CD14-positive monocyte (primary cell): Measurements from ENCODE around the gene SYDE2. TPM values are rescaled to one million over a fixed set of nuclear protein-coding genes. Genes with fewer than 3 reads are reported as not detected.
A peak's percentile ranks its signal among the peaks of the same experiment; 100 is the strongest.

Experiments used
- DNase-seq, 3 donors: peaks; one replicate each; pipeline ENCODE4 v3.0.0-alpha.2; 2011 to 2022
- H2AFZ ChIP-seq: 2 replicates; pipeline ENCODE4 v1.6.0; 2012; ENCODE audit warnings: mild to moderate bottlenecking, low read depth, low read length, inconsistent platforms; ENCODE audit not compliant: insufficient read depth, poor library complexity, severe bottlenecking
- H3K27ac ChIP-seq, 2 donors: 1 replicate in 1 of 2; 2 replicates in 1 of 2; pipeline ENCODE4 v1.5.1; 2012 to 2013; ENCODE audit warnings: low read length in 2 of 2, control low read depth in 1 of 2, inconsistent platforms in 1 of 2, low read depth in 1 of 2, mild to moderate bottlenecking in 1 of 2
- H3K27me3 ChIP-seq, 2 donors: one replicate each; pipeline versions ENCODE4 v1.6.0 to v1.6.1; 2011 to 2013; ENCODE audit warnings: low read length in 2 of 2; ENCODE audit not compliant: control insufficient read depth in 2 of 2, insufficient read depth in 2 of 2
- H3K36me3 ChIP-seq, 2 donors: replicated peaks in 1 of 2; 1 replicate in 1 of 2; 2 replicates in 1 of 2; pipeline versions ENCODE4 v1.5.1 to v1.6.1; 2012 to 2013; ENCODE audit warnings: low read length in 2 of 2, control low read depth in 1 of 2, inconsistent platforms in 1 of 2, mild to moderate bottlenecking in 1 of 2; ENCODE audit not compliant: insufficient read depth in 2 of 2, control insufficient read depth in 1 of 2
- H3K4me1 ChIP-seq, 2 donors: 1 replicate in 1 of 2; 2 replicates in 1 of 2; pipeline versions ENCODE4 v1.5.1 to v1.6.1; 2012 to 2013; ENCODE audit warnings: low read length in 2 of 2, control low read depth in 1 of 2, inconsistent platforms in 1 of 2, mild to moderate bottlenecking in 1 of 2, moderate library complexity in 1 of 2; ENCODE audit not compliant: insufficient read depth in 2 of 2, control insufficient read depth in 1 of 2
- H3K4me2 ChIP-seq: replicated peaks from 2 replicates; pipeline ENCODE3; 2012; ENCODE audit warnings: low read length, moderate library complexity, mild to moderate bottlenecking; ENCODE audit not compliant: poor library complexity, severe bottlenecking; ENCODE audit errors: extremely low read depth
- H3K4me3 ChIP-seq, 3 experiments: fragments of 200-600 bp in 1 of 3; sonication (generic) in 1 of 3; replicated peaks in 1 of 3; 1 replicate in 2 of 3; 2 replicates in 1 of 3; pipeline ENCODE4 v1.5.1; 2011 to 2013; ENCODE audit warnings: low read length in 3 of 3, mild to moderate bottlenecking in 3 of 3, control low read depth in 2 of 3, low read depth in 2 of 3, inconsistent platforms in 1 of 3, moderate library complexity in 1 of 3
- H3K79me2 ChIP-seq: 2 replicates; pipeline ENCODE4 v1.6.0; 2012; ENCODE audit warnings: mild to moderate bottlenecking, control low read depth, inconsistent platforms, low read length, moderate library complexity; ENCODE audit not compliant: insufficient read depth
- H3K9ac ChIP-seq: 2 replicates; pipeline ENCODE4 v1.6.0; 2017; ENCODE audit warnings: low read length, mild to moderate bottlenecking; ENCODE audit not compliant: insufficient read depth, poor library complexity, severe bottlenecking
- H3K9me3 ChIP-seq, 2 donors: replicated peaks in 1 of 2; 1 replicate in 1 of 2; 2 replicates in 1 of 2; pipeline versions ENCODE4 v1.5.1 to v1.6.1; 2012 to 2013; ENCODE audit warnings: low read length in 2 of 2, control low read depth in 1 of 2; ENCODE audit not compliant: control insufficient read depth in 1 of 2, insufficient read depth in 1 of 2
- H4K20me1 ChIP-seq: 2 replicates; pipeline ENCODE4 v1.6.0; 2012; ENCODE audit warnings: mild to moderate bottlenecking, low read length, control low read depth, moderate library complexity; ENCODE audit not compliant: insufficient read depth
- H3K27ac Mint-ChIP-seq, 7 donors: one replicate each; pipeline ENCODE4 v1.8.0; 2020; ENCODE audit warnings: mild to moderate bottlenecking in 7 of 7, mixed read lengths in 7 of 7, moderate library complexity in 6 of 7, inconsistent platforms in 2 of 7
- H3K27me3 Mint-ChIP-seq, 3 donors: one replicate each; pipeline ENCODE4 v1.8.0; 2021 to 2022; ENCODE audit warnings: low read depth in 3 of 3, mild to moderate bottlenecking in 3 of 3, mixed read lengths in 3 of 3, moderate library complexity in 3 of 3, inconsistent platforms in 1 of 3
- H3K36me3 Mint-ChIP-seq, 2 donors: one replicate each; pipeline ENCODE4 v1.8.0; 2020; ENCODE audit warnings: mixed read lengths in 2 of 2, inconsistent platforms in 1 of 2, mild to moderate bottlenecking in 1 of 2
- H3K4me1 Mint-ChIP-seq: one replicate; pipeline ENCODE4 v1.8.0; 2020; ENCODE audit warnings: mild to moderate bottlenecking, mixed read lengths
- H3K4me3 Mint-ChIP-seq, 2 donors: one replicate each; pipeline ENCODE4 v1.8.0; 2020; ENCODE audit warnings: mild to moderate bottlenecking in 2 of 2, mixed read lengths in 2 of 2, moderate library complexity in 1 of 2
- H3K9me3 Mint-ChIP-seq, 7 donors: one replicate each; pipeline ENCODE4 v1.8.0; 2020 to 2022; ENCODE audit warnings: mixed read lengths in 7 of 7, mild to moderate bottlenecking in 6 of 7, moderate library complexity in 6 of 7, inconsistent platforms in 2 of 7
- WGBS: methylation state at CpG from one replicate; pipeline ENCODE4 v1.1.5; 2013; ENCODE audit warnings: missing lambda C conversion rate; ENCODE audit not compliant: insufficient coverage; 5-methylcytosine and 5-hydroxymethylcytosine counted together
- intact Hi-C, 2 donors: fragments of 100-400 bp; cut with micrococcal nuclease; formaldehyde crosslinking; loops; one replicate each; pipeline versions ENCODE4 v1.15.0 to v1.15.1; 2023
- polyA plus RNA-seq, 3 donors: library from polyadenylated mRNA; depleted of rRNA in 1 of 3; unstranded in 2 of 3; stranded (reverse) in 1 of 3; fragments of 300-500 nt in 2 of 3; fragments of >200 nt in 1 of 3; fragmentation: Illumina TruSeq in 2 of 3; gene quantifications; 1 replicate in 2 of 3; 2 replicates in 1 of 3; pipeline ENCODE4 v1.2.3, GENCODE V29; 2012 to 2021
- TF ChIP-seq, protein P1 (sequence below): fragments of 200-600 bp; IDR thresholded peaks from one replicate; pipeline ENCODE4 v1.8.0; 2022; ENCODE audit warnings: antibody characterized with exemption, mild to moderate bottlenecking

Gene SYDE2
- polyA plus RNA-seq, 3 donors, result not detected

DNA sequence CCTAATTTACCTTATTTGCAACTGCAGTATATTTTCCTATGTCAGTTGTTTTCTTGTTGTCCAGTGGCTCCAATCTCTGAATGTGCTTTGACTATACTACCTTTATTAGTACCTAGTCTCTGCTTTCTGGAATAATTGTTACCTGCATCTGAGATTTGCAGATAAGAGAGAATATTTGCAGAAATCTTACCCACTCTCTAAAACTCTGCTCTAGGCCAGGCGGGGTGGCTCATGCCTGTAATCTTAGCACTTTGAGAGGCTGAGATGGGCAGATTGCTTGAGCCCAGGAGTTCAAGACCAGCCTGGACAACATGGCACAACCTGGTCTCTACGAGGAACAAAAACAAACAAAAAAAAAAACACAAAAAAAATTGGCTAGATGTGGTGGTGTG, 2.0 kb upstream of the SYDE2 start:
- Histone ChIP-seq H3K27ac (no peak overlapping the region), H3K4me2 (no peak overlapping the region), H3K27me3 (peaks cover 35 to 50% of the 10 kb centered on the region in 2 donors), H3K4me1 (peaks cover 12 to 25% of the 10 kb centered on the region in 2 donors), H3K4me3 (no peak overlapping the region), H3K36me3 (no peaks in the 10 kb centered on the region), H3K9me3 (no peaks in the 10 kb centered on the region), H2AFZ (no peak overlapping the region), H3K79me2 (no peaks in the 10 kb centered on the region), H3K9ac (no peak overlapping the region), H4K20me1 (no peaks in the 10 kb centered on the region)
- TF ChIP-seq, protein P1, sequence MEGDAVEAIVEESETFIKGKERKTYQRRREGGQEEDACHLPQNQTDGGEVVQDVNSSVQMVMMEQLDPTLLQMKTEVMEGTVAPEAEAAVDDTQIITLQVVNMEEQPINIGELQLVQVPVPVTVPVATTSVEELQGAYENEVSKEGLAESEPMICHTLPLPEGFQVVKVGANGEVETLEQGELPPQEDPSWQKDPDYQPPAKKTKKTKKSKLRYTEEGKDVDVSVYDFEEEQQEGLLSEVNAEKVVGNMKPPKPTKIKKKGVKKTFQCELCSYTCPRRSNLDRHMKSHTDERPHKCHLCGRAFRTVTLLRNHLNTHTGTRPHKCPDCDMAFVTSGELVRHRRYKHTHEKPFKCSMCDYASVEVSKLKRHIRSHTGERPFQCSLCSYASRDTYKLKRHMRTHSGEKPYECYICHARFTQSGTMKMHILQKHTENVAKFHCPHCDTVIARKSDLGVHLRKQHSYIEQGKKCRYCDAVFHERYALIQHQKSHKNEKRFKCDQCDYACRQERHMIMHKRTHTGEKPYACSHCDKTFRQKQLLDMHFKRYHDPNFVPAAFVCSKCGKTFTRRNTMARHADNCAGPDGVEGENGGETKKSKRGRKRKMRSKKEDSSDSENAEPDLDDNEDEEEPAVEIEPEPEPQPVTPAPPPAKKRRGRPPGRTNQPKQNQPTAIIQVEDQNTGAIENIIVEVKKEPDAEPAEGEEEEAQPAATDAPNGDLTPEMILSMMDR, result no peak
- no peak for DNase-seq
- intact Hi-C loops, result no loop called here
- Mint-ChIP-seq H3K36me3 (peaks cover 0 to 5% of the 10 kb centered on the region in 2 donors), H3K27ac (no peak overlapping the region), H3K4me1 (peaks cover 14% of the 10 kb centered on the region), H3K9me3 (peaks cover 0 to 7% (median 2%) of the 10 kb centered on the region in 7 donors), H3K27me3 (peaks cover 36 to 56% (median 40%) of the 10 kb centered on the region in 3 donors), H3K4me3 (peak overlapping the region in 1 of 2 donors; percentile 69)
- WGBS, result no CpG with 5 or more reads among the region's 2 CpGs

DNA sequence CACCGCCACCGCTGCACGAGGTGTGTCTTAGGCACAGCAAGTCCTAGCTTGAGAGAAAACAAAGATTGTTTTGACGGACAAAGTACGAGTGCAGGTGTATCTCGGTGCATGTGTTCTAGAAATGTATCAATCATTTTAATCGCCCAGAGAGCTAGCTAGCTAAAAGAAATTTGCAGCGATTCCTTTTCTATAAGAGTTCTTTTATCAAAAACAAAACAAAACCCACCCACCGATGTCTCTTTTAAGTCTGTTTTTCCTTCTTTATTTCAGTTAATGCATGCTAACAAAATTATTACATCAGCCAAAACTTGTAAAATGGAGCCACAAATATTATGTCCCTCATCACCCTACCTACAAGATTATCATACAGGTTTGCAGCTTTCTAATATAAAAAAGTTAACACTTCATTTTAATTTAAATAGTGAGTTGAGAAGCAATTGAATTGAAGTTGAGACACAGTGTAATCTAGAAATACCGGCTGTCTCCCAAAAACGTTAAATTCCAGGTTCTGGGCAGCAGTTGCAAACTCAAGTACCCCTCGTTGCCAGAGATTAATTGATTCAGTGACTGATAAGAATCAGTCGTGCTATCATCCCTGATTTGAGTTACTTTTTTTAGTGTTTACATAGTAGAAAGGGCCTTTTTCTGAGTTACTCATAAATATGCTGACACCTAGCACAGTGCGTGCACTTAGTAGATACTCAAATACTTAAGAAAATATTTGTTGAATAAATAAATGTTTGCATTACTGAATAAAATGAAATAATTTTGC, 1.5 kb upstream of the SYDE2 start:
- Histone ChIP-seq H3K4me2 (peak overlapping the region; percentile 85), H3K79me2 (no peaks in the 10 kb centered on the region), H3K9ac (peak overlapping the region; percentile 63), H3K27ac (no peak overlapping the region), H2AFZ (peak overlapping the region; percentile 92), H3K27me3 (peaks cover 35 to 50% of the 10 kb centered on the region in 2 donors), H4K20me1 (no peaks in the 10 kb centered on the region), H3K4me1 (peaks cover 12 to 25% of the 10 kb centered on the region in 2 donors), H3K4me3 (peak overlapping the region; percentile 27 to 82 (median 75)), H3K36me3 (no peaks in the 10 kb centered on the region), H3K9me3 (no peaks in the 10 kb centered on the region)
- DNase-seq, result no peak
- Mint-ChIP-seq H3K4me1 (peaks cover 14% of the 10 kb centered on the region), H3K4me3 (peak overlapping the region; percentile 92 to 97), H3K9me3 (peaks cover 0 to 7% (median 2%) of the 10 kb centered on the region in 7 donors), H3K36me3 (peaks cover 0 to 5% of the 10 kb centered on the region in 2 donors), H3K27me3 (peaks cover 34 to 58% (median 42%) of the 10 kb centered on the region in 3 donors), H3K27ac (peak overlapping the region in 2 of 7 donors; percentile 42 to 56)
- TF ChIP-seq, protein P1, result no peak
- WGBS, result 41% methylated on average over 2 of the region's 14 CpGs
- intact Hi-C loops, result no loop called here
